Gastroesophageal sphincter (tissue), 4 donors: ENCODE data around the gene TMCC3. TPM values are rescaled to one million over a fixed set of nuclear protein-coding genes. Genes with fewer than 3 reads are reported as not detected.

Source experiments
- ATAC-seq: fragments of 150-250 bp; one replicate; pipeline ENCODE4 v1.9.1; 2016; ENCODE audit warnings: mild to moderate bottlenecking, moderate library complexity
- H3K27ac ChIP-seq, 4 donors: fragments of 200-600 bp; sonication (generic) in 3 of 4; 1 replicate in 3 of 4; 2 replicates in 1 of 4; pipeline ENCODE4 v1.5.1; 2016 to 2019
- H3K27me3 ChIP-seq: fragments of 200-600 bp; sonication (generic); one replicate; pipeline ENCODE4 v1.5.1; 2019
- H3K36me3 ChIP-seq, 2 donors: fragments of 200-600 bp; sonication (generic); one replicate each; pipeline ENCODE4 v1.5.1; 2019; ENCODE audit warnings: control low read depth in 1 of 2
- H3K4me1 ChIP-seq, 3 donors: fragments of 200-600 bp; sonication (generic); 1 replicate in 2 of 3; 2 replicates in 1 of 3; pipeline ENCODE4 v1.5.1; 2016 to 2019; ENCODE audit warnings: control low read depth in 2 of 3
- H3K4me3 ChIP-seq, 2 donors: fragments of 200-600 bp; sonication (generic); one replicate each; pipeline ENCODE4 v1.5.1; 2019; ENCODE audit warnings: mild to moderate bottlenecking in 1 of 2, moderate library complexity in 1 of 2
- H3K9me3 ChIP-seq, 3 donors: fragments of 200-600 bp; sonication (generic); one replicate each; pipeline ENCODE4 v1.5.1; 2017 to 2019; ENCODE audit warnings: control low read depth in 2 of 3
- CTCF ChIP-seq, 4 experiments: fragments of 200-600 bp in 2 of 4; fragments of 450-650 bp in 2 of 4; sonication (generic) in 1 of 4; IDR thresholded peaks; one replicate each; pipeline ENCODE4 v1.5.1; 2017 to 2019; ENCODE audit warnings: antibody characterized with exemption in 4 of 4, mild to moderate bottlenecking in 2 of 4, moderate library complexity in 2 of 4
- EP300 ChIP-seq: sonication (generic); formaldehyde crosslinking; IDR thresholded peaks from one replicate; pipeline ENCODE4 v1.6.1; 2017; ENCODE audit warnings: antibody characterized with exemption, mild to moderate bottlenecking
- POLR2A ChIP-seq, 2 donors: fragments of 450-650 bp; IDR thresholded peaks; one replicate each; pipeline ENCODE4 v1.6.1; 2017; ENCODE audit warnings: antibody characterized with exemption in 2 of 2, mild to moderate bottlenecking in 2 of 2, moderate library complexity in 1 of 2
- POLR2AphosphoS5 ChIP-seq: sonication (generic); formaldehyde crosslinking; IDR thresholded peaks from one replicate; pipeline ENCODE4 v1.6.1; 2017; ENCODE audit warnings: antibody characterized with exemption
- WGBS, 2 donors: methylation state at CpG; one replicate each; pipeline ENCODE4 v1.1.5; 2018; ENCODE audit warnings: low coverage in 1 of 2; 5-methylcytosine and 5-hydroxymethylcytosine counted together
- total RNA-seq, 4 donors: library from RNA; depleted of rRNA; stranded (reverse); fragments of >200 nt; gene quantifications; one replicate each; pipeline ENCODE4 v1.1.0, GENCODE V29; 2016

Gene TMCC3
- total RNA-seq, 4 donors from 2014 or later, result 9.2 to 24.7 (median 20.2) TPM

DNA sequence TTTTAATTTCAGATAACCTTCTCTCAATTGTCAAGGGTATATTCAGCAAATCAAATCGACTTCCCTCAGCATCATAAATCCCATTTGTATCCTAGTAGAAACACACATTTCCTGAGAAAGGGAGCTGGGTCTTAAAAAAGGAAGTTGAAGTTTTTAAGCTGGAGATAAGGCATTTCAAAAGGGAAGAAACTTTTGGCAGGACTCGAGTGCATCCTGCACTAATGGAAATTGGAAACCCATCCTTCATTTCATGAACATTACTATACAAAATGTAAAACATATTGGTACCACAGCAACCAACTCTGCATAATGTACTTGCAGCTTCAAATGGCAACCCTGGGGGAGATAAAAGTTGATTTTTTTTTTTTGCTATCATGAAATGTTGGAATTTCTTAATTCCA is 23.7 kb upstream of the TMCC3 start:
- H3K36me3 ChIP-seq, result no peaks in the 10 kb centered on the region
- ATAC-seq, result no peak
- whole genome bisulfite sequencing, 2 donors, result 24 to 30% methylated on average over 2 of the region's 2 CpGs
- no peak overlapping the region for H3K4me3 ChIP-seq
- no peaks in the 10 kb centered on the region for H3K9me3 ChIP-seq
- H3K4me1 ChIP-seq, result peaks cover 0 to 45% (median 0%) of the 10 kb centered on the region in 3 donors
- peak overlapping the region in 2 of 4 donors; percentile 18 to 37 for H3K27ac ChIP-seq
- TF ChIP-seq CTCF (IDR thresholded peaks at IDR 0.05), result no peak
- TF ChIP-seq EP300, result no peak
- no peak for TF ChIP-seq POLR2A (IDR thresholded peaks at IDR 0.05)
- TF ChIP-seq POLR2AphosphoS5, result no peak
- H3K27me3 ChIP-seq, result no peaks in the 10 kb centered on the region

- Histone ChIP-seq H3K27ac (peak overlapping the region in 2 of 4 donors; percentile 18 to 37), H3K9me3 (no peaks in the 10 kb centered on the region), H3K27me3 (no peaks in the 10 kb centered on the region), H3K4me3 (no peak overlapping the region), H3K4me1 (peaks cover 0 to 45% (median 0%) of the 10 kb centered on the region in 3 donors), H3K36me3 (no peaks in the 10 kb centered on the region)
- no peak for TF ChIP-seq EP300
- TF ChIP-seq CTCF (IDR thresholded peaks at IDR 0.05), result no peak
- TF ChIP-seq POLR2AphosphoS5, result no peak
- TF ChIP-seq POLR2A (IDR thresholded peaks at IDR 0.05), result no peak
- no peak for ATAC-seq
- WGBS, 2 donors, result 70 to 78% methylated on average over 4 of the region's 4 CpGs
These were observed 23.1 kb upstream of the TMCC3 start for GRCh38 chr12:94673496-94673895.

- 90 to 92% methylated on average over 1 of the region's 1 CpG for WGBS, 2 donors
- no peak for ATAC-seq
- no peak for TF ChIP-seq EP300
These were observed 21.6 kb upstream of the TMCC3 start for GRCh38 chr12:94671917-94672316.

GRCh38 chr12:94670898-94671297 is 20.5 kb upstream of the TMCC3 start:
- Histone ChIP-seq H3K9me3 (no peaks in the 10 kb centered on the region), H3K4me1 (peaks cover 0 to 25% (median 0%) of the 10 kb centered on the region in 3 donors), H3K36me3 (no peaks in the 10 kb centered on the region), H3K27ac (no peak overlapping the region), H3K4me3 (no peak overlapping the region), H3K27me3 (no peaks in the 10 kb centered on the region)
- WGBS, 2 donors, result 100% methylated on average over 1 of the region's 2 CpGs; no CpG with 5 or more reads in 1 of the 2 donors
- TF ChIP-seq POLR2AphosphoS5, result no peak
- TF ChIP-seq CTCF (IDR thresholded peaks at IDR 0.05), result no peak
- no peak for TF ChIP-seq POLR2A (IDR thresholded peaks at IDR 0.05)
- TF ChIP-seq EP300, result no peak
- ATAC-seq, result no peak

More at GRCh38 chr12:94671917-94672316, 21.6 kb upstream of the TMCC3 start:
- H3K27ac ChIP-seq, result no peak overlapping the region
- H3K4me1 ChIP-seq, result peaks cover 0 to 29% (median 0%) of the 10 kb centered on the region in 3 donors
- H3K4me3 ChIP-seq, result no peak overlapping the region
- H3K27me3 ChIP-seq, result no peaks in the 10 kb centered on the region
- H3K36me3 ChIP-seq, result no peaks in the 10 kb centered on the region
- no peaks in the 10 kb centered on the region for H3K9me3 ChIP-seq

- TF ChIP-seq EP300 (no peak), CTCF (IDR thresholded peaks at IDR 0.05) (no peak), POLR2A (IDR thresholded peaks at IDR 0.05) (no peak), POLR2AphosphoS5 (no peak)
- no peak for ATAC-seq
- Histone ChIP-seq H3K36me3 (no peaks in the 10 kb centered on the region), H3K4me1 (peaks cover 0 to 18% (median 0%) of the 10 kb centered on the region in 3 donors), H3K9me3 (no peaks in the 10 kb centered on the region), H3K27ac (no peak overlapping the region), H3K4me3 (no peak overlapping the region), H3K27me3 (no peaks in the 10 kb centered on the region)
- 94 to 95% methylated on average over 6 of the region's 6 CpGs for WGBS, 2 donors
These were observed 19.7 kb upstream of the TMCC3 start for GRCh38 chr12:94670075-94670474.
